Suprapubic skin (tissue), 4 donors: ENCODE measurements around the gene ATP10B. TPM values are rescaled to one million over a fixed set of nuclear protein-coding genes. Genes with fewer than 3 reads are reported as not detected.
"Not testable (repeated sequence)": the region's sequence is repeated elsewhere in the genome, so short reads cannot be mapped to it uniquely, and the experiment has no call there.

Experiments used
- DNase-seq, 2 donors: peaks; one replicate each; pipeline ENCODE4 v3.0.0-alpha.2; 2019; ENCODE audit warnings: low spot score in 2 of 2
- H3K27ac ChIP-seq: fragments of 200-600 bp; sonication (generic); one replicate; pipeline ENCODE4 v1.5.1; 2019
- H3K27me3 ChIP-seq: fragments of 200-600 bp; sonication (generic); one replicate; pipeline ENCODE4 v1.5.1; 2019
- H3K36me3 ChIP-seq: fragments of 200-600 bp; sonication (generic); one replicate; pipeline ENCODE4 v1.5.1; 2019
- H3K4me1 ChIP-seq: fragments of 200-600 bp; sonication (generic); one replicate; pipeline ENCODE4 v1.5.1; 2019
- H3K4me3 ChIP-seq: fragments of 200-600 bp; sonication (generic); one replicate; pipeline ENCODE4 v1.5.1; 2019; ENCODE audit warnings: mild to moderate bottlenecking
- H3K9me3 ChIP-seq: fragments of 200-600 bp; sonication (generic); one replicate; pipeline ENCODE4 v1.5.1; 2019
- CTCF ChIP-seq, 2 donors: fragments of 200-600 bp in 1 of 2; fragments of 450-650 bp in 1 of 2; sonication (generic) in 1 of 2; IDR thresholded peaks; one replicate each; pipeline ENCODE4 v1.5.1; 2016 to 2019; ENCODE audit warnings: antibody characterized with exemption in 2 of 2, mild to moderate bottlenecking in 1 of 2, moderate library complexity in 1 of 2
- EP300 ChIP-seq: sonication (generic); formaldehyde crosslinking; IDR thresholded peaks from one replicate; pipeline ENCODE4 v1.6.1; 2017; ENCODE audit warnings: antibody characterized with exemption
- POLR2A ChIP-seq, 2 donors: fragments of 450-650 bp; IDR thresholded peaks; one replicate each; pipeline ENCODE4 v1.6.1; 2017; ENCODE audit warnings: antibody characterized with exemption in 2 of 2, mild to moderate bottlenecking in 2 of 2, moderate library complexity in 2 of 2
- POLR2AphosphoS5 ChIP-seq, 3 donors: sonication (generic); formaldehyde crosslinking; IDR thresholded peaks; one replicate each; pipeline ENCODE4 v1.6.1; 2017; ENCODE audit warnings: antibody characterized with exemption in 3 of 3
- WGBS: methylation state at CpG from one replicate; pipeline ENCODE4 v1.1.5; 2018; 5-methylcytosine and 5-hydroxymethylcytosine counted together
- total RNA-seq, 4 donors: library from RNA; depleted of rRNA; stranded (reverse); fragments of >200 nt; gene quantifications; one replicate each; pipeline ENCODE4 v1.1.0, GENCODE V29; 2016

The ATP10B gene
- total RNA-seq, 4 donors from 2014 or later: 25.4 to 40.8 (median 29.2) TPM

- no peaks in the 10 kb centered on the region for H3K4me1 ChIP-seq
- TF ChIP-seq POLR2A (IDR thresholded peaks at IDR 0.05) (no peak), EP300 (no peak), CTCF (IDR thresholded peaks at IDR 0.05) (no peak)
- 79% methylated on average over 2 of the region's 2 CpGs for WGBS
- H3K36me3 ChIP-seq: no peaks in the 10 kb centered on the region
- no peaks in the 10 kb centered on the region for H3K9me3 ChIP-seq
- H3K27me3 ChIP-seq: no peaks in the 10 kb centered on the region
- no peak for DNase-seq
- no peak overlapping the region for H3K4me3 ChIP-seq
- no peak overlapping the region for H3K27ac ChIP-seq
Measured at GRCh38 chr5:160835818-160836528, 16.0 kb downstream of the ATP10B start.

- no peaks in the 10 kb centered on the region for H3K4me1 ChIP-seq
- H3K36me3 ChIP-seq: no peaks in the 10 kb centered on the region
- TF ChIP-seq POLR2AphosphoS5 (IDR thresholded peaks at IDR 0.05) (no peak), CTCF (IDR thresholded peaks at IDR 0.05) (no peak), POLR2A (IDR thresholded peaks at IDR 0.05) (no peak), EP300 (no peak)
- H3K4me3 ChIP-seq: no peak overlapping the region
- no peaks in the 10 kb centered on the region for H3K9me3 ChIP-seq
- H3K27me3 ChIP-seq: no peaks in the 10 kb centered on the region
- H3K27ac ChIP-seq: no peak overlapping the region
- DNase-seq: no peak
Measured at GRCh38 chr5:160835376-160835775, 16.6 kb downstream of the ATP10B start.

GRCh38 chr5:160833806-160834205 is 18.2 kb downstream of the ATP10B start:
- H3K36me3 ChIP-seq: no peaks in the 10 kb centered on the region
- H3K27me3 ChIP-seq: no peaks in the 10 kb centered on the region
- no peak overlapping the region for H3K4me3 ChIP-seq
- H3K4me1 ChIP-seq: no peaks in the 10 kb centered on the region
- 67% methylated on average over 2 of the region's 2 CpGs for WGBS
- no peak for DNase-seq
- TF ChIP-seq CTCF (IDR thresholded peaks at IDR 0.05) (no peak), POLR2A (IDR thresholded peaks at IDR 0.05) (no peak), EP300 (no peak), POLR2AphosphoS5 (IDR thresholded peaks at IDR 0.05) (no peak)
- no peak overlapping the region for H3K27ac ChIP-seq
- H3K9me3 ChIP-seq: no peaks in the 10 kb centered on the region

GRCh38 chr5:160831801-160832200 is 20.2 kb downstream of the ATP10B start:
- TF ChIP-seq POLR2AphosphoS5 (IDR thresholded peaks at IDR 0.05): no peak
- no peak for TF ChIP-seq EP300
- TF ChIP-seq CTCF (IDR thresholded peaks at IDR 0.05): no peak
- TF ChIP-seq POLR2A (IDR thresholded peaks at IDR 0.05): no peak
- Histone ChIP-seq H3K4me1 (no peaks in the 10 kb centered on the region), H3K4me3 (no peak overlapping the region), H3K27me3 (no peaks in the 10 kb centered on the region), H3K36me3 (no peaks in the 10 kb centered on the region), H3K9me3 (no peaks in the 10 kb centered on the region), H3K27ac (no peak overlapping the region)
- no peak for DNase-seq
- 67% methylated on average over 1 of the region's 1 CpG for WGBS

GRCh38 chr5:160824301-160825001 is 27.6 kb downstream of the ATP10B start:
- no peak for DNase-seq
- Histone ChIP-seq H3K4me3 (no peak overlapping the region), H3K27ac (no peak overlapping the region), H3K9me3 (peaks cover 4% of the 10 kb centered on the region), H3K27me3 (no peaks in the 10 kb centered on the region), H3K36me3 (no peaks in the 10 kb centered on the region), H3K4me1 (no peaks in the 10 kb centered on the region)
- WGBS: 88% methylated on average over 3 of the region's 3 CpGs
- TF ChIP-seq POLR2A (IDR thresholded peaks at IDR 0.05): no peak
- no peak for TF ChIP-seq EP300
- TF ChIP-seq POLR2AphosphoS5 (IDR thresholded peaks at IDR 0.05): no peak
- no peak for TF ChIP-seq CTCF (IDR thresholded peaks at IDR 0.05)

- not testable (repeated sequence) for H3K9me3 ChIP-seq, H3K27me3 ChIP-seq, H3K4me3 ChIP-seq, H3K36me3 ChIP-seq, H3K4me1 ChIP-seq, DNase-seq, H3K27ac ChIP-seq
- 94% methylated on average over 7 of the region's 12 CpGs for WGBS
Measured at GRCh38 chr5:160812996-160813395, 39.0 kb downstream of the ATP10B start.
